ENCODE data around the gene TERF2IP. TPM values are rescaled to one million over a fixed set of nuclear protein-coding genes. Genes with fewer than 3 reads are reported as not detected.

TERF2IP gene
- total and polyA plus RNA-seq, 2 experiments from 2014 or later = 12.0 to 18.0 TPM

- no peak for TF ChIP-seq ZNF462 (CRISPR knock-in tag; IDR thresholded peaks at IDR 0.05)
- TF ChIP-seq EZH2phosphoT487 (IDR thresholded peaks at IDR 0.05; ENCODE audit: unreplicated experiment) = no peak
- TF ChIP-seq ETS1 (IDR thresholded peaks at IDR 0.05) = no peak
- TF ChIP-seq ZNF114 (CRISPR knock-in tag; IDR thresholded peaks at IDR 0.05) = no peak
- no peak for TF ChIP-seq CREB1 (CRISPR knock-in tag; IDR thresholded peaks at IDR 0.05; ENCODE audit: low read depth)
- TF ChIP-seq STAT1 (IDR thresholded peaks at IDR 0.05; ENCODE audit: unreplicated experiment) = no peak
These were observed 471 bp upstream of the TERF2IP start (continued) for GRCh38 chr16:75647112-75647491.

GRCh38 chr16:75648265-75649076 lies 898 bp downstream of the TERF2IP start:
- ATAC-seq = peak; percentile 49
- Histone ChIP-seq H3K27me3 (ENCODE audit: insufficient read depth) (no peaks in the 10 kb centered on the region), H3K27ac (ENCODE audit: low read depth) (peak overlapping the region; percentile 95), H3K79me2 (replicated peaks; ENCODE audit: insufficient read depth) (peaks cover 86% of the 10 kb centered on the region), H3K4me2 (peak overlapping the region; percentile 94), H3K4me3 (peak overlapping the region; percentile 88), H3K9me2 (ENCODE audit: insufficient read depth) (no peaks in the 10 kb centered on the region), H3F3A (replicated peaks; ENCODE audit: low read depth) (peaks cover 6% of the 10 kb centered on the region; the same call in 1 of the 2 replicates), H3K36me3 (ENCODE audit: insufficient read depth) (peaks cover 17% of the 10 kb centered on the region), H2AFZ (peak overlapping the region; percentile 84), H3K4me1 (ENCODE audit: insufficient read depth) (peaks cover 20% of the 10 kb centered on the region), H4K20me1 (replicated peaks; ENCODE audit: insufficient read depth) (peaks cover 27% of the 10 kb centered on the region)
- Mint-ChIP-seq H3K4me1 (peaks cover 27% of the 10 kb centered on the region), H3K9me3 (no peaks in the 10 kb centered on the region), H3K27ac (peak overlapping the region; percentile 79), H3K36me3 (ENCODE audit: low read depth) (peaks cover 21% of the 10 kb centered on the region), H3K4me3 (peak overlapping the region; percentile 87), H3K27me3 (ENCODE audit: insufficient read depth, low read depth, poor library complexity) (peaks cover 5% of the 10 kb centered on the region)
- peak; percentile 91 for DNase-seq (ENCODE audit: low spot score)
- peak; percentile 48; the same call in 1 of the 2 replicates for TF ChIP-seq POLR2AphosphoS5 (IDR thresholded peaks at IDR 0.05; ENCODE audit: low read depth)
- peak; percentile 8; the same call in 1 of the 2 replicates for TF ChIP-seq ETS1 (IDR thresholded peaks at IDR 0.05)
